Stimulated activated naive B cell treated with anti-CD40 and anti-IgM and Interleukin-4, amounts not matched to agents 10 μg/mL and 1 μg/mL and 100 μg/mL, for 72 hours (primary cell): ENCODE results near the gene BRIX1.
A peak's percentile ranks its signal among the peaks of the same experiment; 100 is the strongest.
"Not testable (repeated sequence)": the region's sequence is repeated elsewhere in the genome, so short reads cannot be mapped to it uniquely, and the experiment has no call there.

Experiments
- ATAC-seq, 2 donors: fragments of 150-1000 bp; cut with Tn5 transposase; replicated peaks; 2 replicates each; pipeline ENCODE4 v1.10.0; 2021; ENCODE audit warnings: moderate library complexity in 1 of 2
- DNase-seq: peaks from one replicate; pipeline ENCODE4 v3.0.0; 2021
- H3K27ac Mint-ChIP-seq: one replicate; pipeline ENCODE4 v1.8.0; 2022; ENCODE audit warnings: mild to moderate bottlenecking, mixed read lengths
- H3K27me3 Mint-ChIP-seq, 2 donors: one replicate each; pipeline ENCODE4 v1.8.0; 2022; ENCODE audit warnings: mixed read lengths in 2 of 2
- H3K36me3 Mint-ChIP-seq, 2 donors: one replicate each; pipeline ENCODE4 v1.8.0; 2022; ENCODE audit warnings: mixed read lengths in 2 of 2, mild to moderate bottlenecking in 1 of 2
- H3K4me1 Mint-ChIP-seq, 2 donors: one replicate each; pipeline ENCODE4 v1.8.0; 2022; ENCODE audit warnings: mixed read lengths in 2 of 2, mild to moderate bottlenecking in 1 of 2
- H3K4me3 Mint-ChIP-seq, 2 donors: one replicate each; pipeline ENCODE4 v1.8.0; 2022; ENCODE audit warnings: mild to moderate bottlenecking in 2 of 2, mixed read lengths in 2 of 2, moderate library complexity in 1 of 2
- H3K9me3 Mint-ChIP-seq, 2 donors: one replicate each; pipeline ENCODE4 v1.8.0; 2022; ENCODE audit warnings: mixed read lengths in 2 of 2, mild to moderate bottlenecking in 1 of 2

The BRIX1 gene

GRCh38 chr5:34895641-34896419 is 19.7 kb upstream of the BRIX1 start:
- DNase-seq (no peak), ATAC-seq (no peak)
- Mint-ChIP-seq H3K4me3 (no peak overlapping the region), H3K9me3 (no peaks in the 10 kb centered on the region), H3K27me3 (no peaks in the 10 kb centered on the region), H3K36me3 (peaks cover 4 to 5% of the 10 kb centered on the region in 2 donors), H3K4me1 (no peaks in the 10 kb centered on the region), H3K27ac (no peak overlapping the region)

- H3K4me1 Mint-ChIP-seq, result no peaks in the 10 kb centered on the region
- no peaks in the 10 kb centered on the region for H3K9me3 Mint-ChIP-seq
- ATAC-seq (no peak), DNase-seq (no peak)
- no peaks in the 10 kb centered on the region for H3K27me3 Mint-ChIP-seq
- H3K36me3 Mint-ChIP-seq, result peaks cover 5 to 9% of the 10 kb centered on the region in 2 donors
- H3K27ac Mint-ChIP-seq, result no peak overlapping the region
- H3K4me3 Mint-ChIP-seq, result no peak overlapping the region
Observed at GRCh38 chr5:34897646-34898045, 17.9 kb upstream of the BRIX1 start.

GRCh38 chr5:34898258-34898895 is 17.1 kb upstream of the BRIX1 start:
- H3K4me1 Mint-ChIP-seq, result no peaks in the 10 kb centered on the region
- H3K36me3 Mint-ChIP-seq, result peaks cover 5 to 11% of the 10 kb centered on the region in 2 donors
- H3K4me3 Mint-ChIP-seq, result no peak overlapping the region
- no peaks in the 10 kb centered on the region for H3K9me3 Mint-ChIP-seq
- H3K27me3 Mint-ChIP-seq, result no peaks in the 10 kb centered on the region
- DNase-seq (peak; percentile 28), ATAC-seq (peak; percentile 89 to 90)
- H3K27ac Mint-ChIP-seq, result no peak overlapping the region

- H3K27me3 Mint-ChIP-seq, result no peaks in the 10 kb centered on the region
- ATAC-seq (no peak), DNase-seq (no peak)
- no peaks in the 10 kb centered on the region for H3K4me1 Mint-ChIP-seq
- H3K36me3 Mint-ChIP-seq, result peaks cover 5 to 15% of the 10 kb centered on the region in 2 donors
- no peak overlapping the region for H3K4me3 Mint-ChIP-seq
- no peak overlapping the region for H3K27ac Mint-ChIP-seq
- no peaks in the 10 kb centered on the region for H3K9me3 Mint-ChIP-seq
Observed at GRCh38 chr5:34899066-34899465, 16.4 kb upstream of the BRIX1 start.

GRCh38 chr5:34900652-34901051 is 14.9 kb upstream of the BRIX1 start:
- ATAC-seq (no peak), DNase-seq (no peak)
- no peaks in the 10 kb centered on the region for H3K9me3 Mint-ChIP-seq
- no peak overlapping the region for H3K27ac Mint-ChIP-seq
- H3K27me3 Mint-ChIP-seq, result no peaks in the 10 kb centered on the region
- no peaks in the 10 kb centered on the region for H3K4me1 Mint-ChIP-seq
- no peak overlapping the region for H3K4me3 Mint-ChIP-seq
- peaks cover 6 to 19% of the 10 kb centered on the region in 2 donors for H3K36me3 Mint-ChIP-seq

GRCh38 chr5:34903260-34903659 is 12.3 kb upstream of the BRIX1 start:
- H3K27me3 Mint-ChIP-seq, result no peaks in the 10 kb centered on the region
- H3K9me3 Mint-ChIP-seq, result no peaks in the 10 kb centered on the region
- ATAC-seq (no peak), DNase-seq (no peak)
- H3K4me3 Mint-ChIP-seq, result no peak overlapping the region
- H3K36me3 Mint-ChIP-seq, result peaks cover 1 to 16% of the 10 kb centered on the region in 2 donors
- H3K27ac Mint-ChIP-seq, result no peak overlapping the region
- H3K4me1 Mint-ChIP-seq, result no peaks in the 10 kb centered on the region

GRCh38 chr5:34905564-34905963 is 9.9 kb upstream of the BRIX1 start:
- ATAC-seq (no peak), DNase-seq (no peak)
- Mint-ChIP-seq H3K27ac (no peak overlapping the region), H3K4me3 (no peak overlapping the region), H3K27me3 (no peaks in the 10 kb centered on the region), H3K4me1 (no peaks in the 10 kb centered on the region), H3K9me3 (no peaks in the 10 kb centered on the region), H3K36me3 (peaks cover 13 to 33% of the 10 kb centered on the region in 2 donors)

GRCh38 chr5:34913072-34913471 is 2.4 kb upstream of the BRIX1 start:
- no peak for DNase-seq

GRCh38 chr5:34914671-34915138 is 806 bp upstream of the BRIX1 start:
- Mint-ChIP-seq H3K9me3 (no peaks in the 10 kb centered on the region), H3K27ac (no peak overlapping the region), H3K27me3 (no peaks in the 10 kb centered on the region), H3K4me3 (no peak overlapping the region), H3K4me1 (peaks cover 11 to 30% of the 10 kb centered on the region in 2 donors), H3K36me3 (peaks cover 15 to 27% of the 10 kb centered on the region in 2 donors)
- no peak for DNase-seq
- ATAC-seq, result peak; percentile 1 to 7

More at GRCh38 chr5:34913072-34913471, 2.4 kb upstream of the BRIX1 start:
- Mint-ChIP-seq H3K27ac (no peak overlapping the region), H3K9me3 (no peaks in the 10 kb centered on the region), H3K4me1 (peaks cover 11 to 30% of the 10 kb centered on the region in 2 donors), H3K4me3 (no peak overlapping the region), H3K27me3 (no peaks in the 10 kb centered on the region), H3K36me3 (peaks cover 19 to 39% of the 10 kb centered on the region in 2 donors)
- no peak for ATAC-seq

GRCh38 chr5:34915856-34916192 is 313 bp downstream of the BRIX1 start:
- H3K27me3 Mint-ChIP-seq, result no peaks in the 10 kb centered on the region
- peaks cover 11 to 33% of the 10 kb centered on the region in 2 donors for H3K4me1 Mint-ChIP-seq
- peaks cover 10 to 24% of the 10 kb centered on the region in 2 donors for H3K36me3 Mint-ChIP-seq
- no peak overlapping the region for H3K4me3 Mint-ChIP-seq
- H3K27ac Mint-ChIP-seq, result no peak overlapping the region
- no peaks in the 10 kb centered on the region for H3K9me3 Mint-ChIP-seq
- ATAC-seq, result peak; percentile 2 to 11
- no peak for DNase-seq

- no peak overlapping the region for H3K4me3 Mint-ChIP-seq
- peaks cover 10 to 22% of the 10 kb centered on the region in 2 donors for H3K36me3 Mint-ChIP-seq
- no peaks in the 10 kb centered on the region for H3K9me3 Mint-ChIP-seq
- DNase-seq (no peak), ATAC-seq (no peak)
- peaks cover 11 to 33% of the 10 kb centered on the region in 2 donors for H3K4me1 Mint-ChIP-seq
- no peak overlapping the region for H3K27ac Mint-ChIP-seq
- H3K27me3 Mint-ChIP-seq, result no peaks in the 10 kb centered on the region
Observed at GRCh38 chr5:34916518-34916917, 1.0 kb downstream of the BRIX1 start.

GRCh38 chr5:34918025-34918424 is 2.5 kb downstream of the BRIX1 start:
- peaks cover 11 to 22% of the 10 kb centered on the region in 2 donors for H3K36me3 Mint-ChIP-seq

GRCh38 chr5:34919077-34919476 is 3.6 kb downstream of the BRIX1 start:
- Mint-ChIP-seq H3K27ac (no peak overlapping the region), H3K4me1 (peaks cover 11 to 29% of the 10 kb centered on the region in 2 donors), H3K4me3 (no peak overlapping the region), H3K9me3 (no peaks in the 10 kb centered on the region), H3K27me3 (no peaks in the 10 kb centered on the region), H3K36me3 (peaks cover 16 to 27% of the 10 kb centered on the region in 2 donors)
- DNase-seq, result no peak
- no peak for ATAC-seq

More at GRCh38 chr5:34918025-34918424, 2.5 kb downstream of the BRIX1 start:
- Mint-ChIP-seq H3K4me3 (no peak overlapping the region), H3K27ac (no peak overlapping the region), H3K4me1 (peaks cover 11 to 33% of the 10 kb centered on the region in 2 donors), H3K9me3 (no peaks in the 10 kb centered on the region), H3K27me3 (no peaks in the 10 kb centered on the region)
- DNase-seq (no peak), ATAC-seq (no peak)

- Mint-ChIP-seq H3K4me3 (peak overlapping the region in 1 of 2 donors; percentile 16), H3K36me3 (peaks cover 20 to 26% of the 10 kb centered on the region in 2 donors), H3K27ac (peak overlapping the region; percentile 31)
- not testable (repeated sequence) for H3K9me3 Mint-ChIP-seq, DNase-seq, H3K4me1 Mint-ChIP-seq, ATAC-seq, H3K27me3 Mint-ChIP-seq
Observed at GRCh38 chr5:34923256-34923655, 7.7 kb downstream of the BRIX1 start.
